COR-L47 (cell line): ENCODE measurements around the gene NCEH1.
"Not testable (repeated sequence)": the region's sequence is repeated elsewhere in the genome, so short reads cannot be mapped to it uniquely, and the experiment has no call there.

ENCODE experiments used
- DNase-seq: peaks from one replicate; lab custom pipeline; 2025; lab: John Stamatoyannopoulos, UW

Gene NCEH1

GRCh38 chr3:172612871-172613678 is 97.8 kb downstream of the NCEH1 start:
- no peak for DNase-seq

- no peak for DNase-seq
These were observed 101.1 kb downstream of the NCEH1 start for GRCh38 chr3:172609750-172610149.

- no peak for DNase-seq
These were observed 102.3 kb downstream of the NCEH1 start for GRCh38 chr3:172608575-172608974.

- DNase-seq: no peak
These were observed 103.4 kb downstream of the NCEH1 start for GRCh38 chr3:172607305-172608121.

- no peak for DNase-seq
These were observed 104.8 kb downstream of the NCEH1 start for GRCh38 chr3:172606021-172606420.

- no peak for DNase-seq
These were observed 105.8 kb downstream of the NCEH1 start for GRCh38 chr3:172604895-172605646.

GRCh38 chr3:172601066-172601832 is 109.6 kb downstream of the NCEH1 start:
- no peak for DNase-seq

GRCh38 chr3:172600644-172601065 is 110.2 kb downstream of the NCEH1 start:
- no peak for DNase-seq

GRCh38 chr3:172598904-172599303 is 112.0 kb downstream of the NCEH1 start:
- DNase-seq: no peak

- no peak for DNase-seq
These were observed 114.5 kb downstream of the NCEH1 start for GRCh38 chr3:172596394-172596706.

- DNase-seq: peak; percentile 7
These were observed 115.0 kb downstream of the NCEH1 start for GRCh38 chr3:172595664-172596393.

GRCh38 chr3:172594900-172595663 is 115.8 kb downstream of the NCEH1 start:
- DNase-seq: not testable (repeated sequence)

GRCh38 chr3:172592898-172593669 is 117.8 kb downstream of the NCEH1 start:
- no peak for DNase-seq

GRCh38 chr3:172591876-172592771 is 118.7 kb downstream of the NCEH1 start:
- no peak for DNase-seq

- no peak for DNase-seq
These were observed 119.7 kb downstream of the NCEH1 start for GRCh38 chr3:172591125-172591605.

- no peak for DNase-seq
These were observed 124.4 kb downstream of the NCEH1 start for GRCh38 chr3:172586436-172586835.

- DNase-seq: no peak
These were observed 124.9 kb downstream of the NCEH1 start for GRCh38 chr3:172585954-172586353.

GRCh38 chr3:172582712-172583111 is 128.2 kb downstream of the NCEH1 start:
- no peak for DNase-seq
